ENCODE results near the gene CAMSAP1.

The CAMSAP1 gene

DNA sequence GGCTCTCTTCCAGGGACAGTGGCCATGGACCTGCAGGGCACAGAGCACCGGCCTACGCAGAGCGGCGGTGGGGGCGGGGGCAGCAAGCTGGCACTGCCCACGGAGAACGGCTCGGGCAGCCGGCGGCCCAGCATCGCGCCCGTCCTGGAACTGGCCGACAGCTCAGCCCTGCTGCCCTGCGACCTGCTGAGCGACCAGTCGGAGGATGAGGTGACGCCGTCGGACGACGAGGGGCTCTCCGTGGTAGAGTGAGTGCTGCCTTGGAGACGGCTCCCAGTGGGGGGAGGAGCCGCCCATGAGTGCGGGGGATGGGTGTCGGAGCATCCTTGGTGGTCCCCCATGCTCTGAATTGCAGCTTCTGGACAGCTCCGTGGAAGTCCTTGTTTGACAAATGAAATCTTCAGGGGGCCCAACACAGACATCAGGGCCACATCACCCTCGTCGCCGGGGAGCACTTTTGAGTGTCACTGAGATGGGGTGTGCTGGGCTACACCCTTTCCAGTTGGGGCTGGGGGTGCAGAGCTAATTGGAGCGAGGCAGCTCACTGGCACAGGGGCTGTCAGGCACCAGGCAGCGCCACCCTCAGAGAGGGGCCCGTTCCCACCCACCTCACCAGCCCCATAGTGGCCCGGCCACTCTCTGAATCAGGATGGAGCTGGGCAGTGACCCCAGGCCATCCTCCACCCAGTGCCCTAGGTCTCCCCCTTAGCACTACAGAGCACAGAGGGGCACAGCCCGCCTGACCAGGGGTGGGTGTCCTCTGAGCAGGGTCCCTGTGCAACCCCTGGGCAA, 134.4 kb downstream of the CAMSAP1 start:
- DNase-seq (ENCODE audit: insufficient read length, low spot score) (no peak), FAIRE-seq (no peak)
- no peak for TF ChIP-seq POLR2A (IDR thresholded peaks at IDR 0.05; ENCODE audit: low read depth, low read length)
- no peak for TF ChIP-seq POLR2AphosphoS5 (IDR thresholded peaks at IDR 0.05; ENCODE audit: low read depth, low read length)
- no peak for TF ChIP-seq POU2F2 (IDR thresholded peaks at IDR 0.05; ENCODE audit: low read depth, low read length)
- TF ChIP-seq PAX5 (IDR thresholded peaks at IDR 0.05; ENCODE audit: insufficient read depth, low read length, severe bottlenecking), result no peak
- no peak for TF ChIP-seq SPI1 (IDR thresholded peaks at IDR 0.05; ENCODE audit: low read depth, low read length)
- no peak for TF ChIP-seq TAF1 (IDR thresholded peaks at IDR 0.05; ENCODE audit: low read depth, low read length)

GRCh38 chr9:135772056-135772646, 135.2 kb downstream of the CAMSAP1 start:
- FAIRE-seq (no peak), DNase-seq (ENCODE audit: insufficient read length, low spot score) (no peak)
- TF ChIP-seq POLR2AphosphoS5 (IDR thresholded peaks at IDR 0.05; ENCODE audit: low read depth, low read length) (no peak), POU2F2 (IDR thresholded peaks at IDR 0.05; ENCODE audit: low read depth, low read length) (no peak), TAF1 (IDR thresholded peaks at IDR 0.05; ENCODE audit: low read depth, low read length) (no peak), POLR2A (IDR thresholded peaks at IDR 0.05; ENCODE audit: low read depth, low read length) (no peak), PAX5 (IDR thresholded peaks at IDR 0.05; ENCODE audit: insufficient read depth, low read length, severe bottlenecking) (no peak)

DNA sequence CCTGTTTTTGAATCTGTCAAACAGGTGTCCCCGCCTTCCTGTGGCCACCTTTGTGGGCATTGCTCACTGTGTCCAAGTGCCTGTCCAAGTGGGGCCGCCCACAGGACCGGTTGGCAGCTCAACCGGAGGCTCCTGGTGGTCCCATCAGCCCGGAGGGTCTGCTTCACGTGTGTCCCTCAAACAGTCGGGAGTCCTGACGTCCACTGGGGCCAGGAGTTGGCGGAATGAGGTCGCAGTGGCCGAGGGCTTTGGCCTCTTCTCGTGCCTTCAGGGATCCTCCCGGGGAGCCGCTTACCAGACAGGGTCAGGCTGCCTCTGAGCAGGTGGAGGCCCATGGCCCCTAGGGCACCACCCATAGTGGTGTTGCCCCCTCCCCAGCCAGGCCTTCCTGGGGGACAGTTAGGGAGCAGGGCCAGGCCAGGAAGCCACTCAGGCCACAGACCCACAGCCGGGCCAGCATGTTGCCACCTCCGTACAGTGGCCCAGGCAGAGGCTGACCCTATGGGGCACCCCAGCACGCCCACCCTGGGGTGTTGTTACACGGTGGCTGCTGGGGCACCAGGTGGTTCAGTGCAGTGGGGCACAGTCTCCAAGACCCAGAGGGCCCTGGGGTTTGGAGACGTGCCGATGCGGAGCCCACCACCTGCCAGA, 135.8 kb downstream of the CAMSAP1 start:
- no peak for TF ChIP-seq POU2F2 (IDR thresholded peaks at IDR 0.05; ENCODE audit: low read depth, low read length)
- no peak for TF ChIP-seq TAF1 (IDR thresholded peaks at IDR 0.05; ENCODE audit: low read depth, low read length)
- TF ChIP-seq POLR2AphosphoS5 (IDR thresholded peaks at IDR 0.05; ENCODE audit: low read depth, low read length), result no peak
- no peak for TF ChIP-seq PAX5 (IDR thresholded peaks at IDR 0.05; ENCODE audit: insufficient read depth, low read length, severe bottlenecking)
- no peak for TF ChIP-seq POLR2A (IDR thresholded peaks at IDR 0.05; ENCODE audit: low read depth, low read length)
- no peak for TF ChIP-seq SPI1 (IDR thresholded peaks at IDR 0.05; ENCODE audit: low read depth, low read length)
- no peak for FAIRE-seq
- DNase-seq (ENCODE audit: insufficient read length, low spot score), result no peak

DNA sequence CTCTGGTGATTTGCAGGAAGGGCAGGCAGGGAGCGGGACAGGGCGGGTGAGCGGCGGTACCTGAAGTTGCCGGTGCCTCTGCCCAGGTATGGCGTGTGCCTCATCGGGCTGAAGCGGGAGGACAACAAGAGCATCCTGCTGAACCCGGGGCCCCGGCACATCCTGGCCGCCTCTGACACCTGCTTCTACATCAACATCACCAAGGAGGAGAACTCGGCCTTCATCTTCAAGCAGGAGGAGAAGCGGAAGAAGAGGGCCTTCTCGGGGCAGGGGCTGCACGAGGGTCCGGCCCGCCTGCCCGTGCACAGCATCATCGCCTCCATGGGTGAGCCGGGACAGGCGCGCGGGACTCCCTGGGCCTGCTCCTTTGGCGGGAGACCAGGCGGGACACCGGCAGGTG, 136.6 kb downstream of the CAMSAP1 start:
- FAIRE-seq (no peak), DNase-seq (ENCODE audit: insufficient read length, low spot score) (no peak)
- no peak for TF ChIP-seq POLR2AphosphoS5 (IDR thresholded peaks at IDR 0.05; ENCODE audit: low read depth, low read length)
- TF ChIP-seq POLR2A (IDR thresholded peaks at IDR 0.05; ENCODE audit: low read depth, low read length), result no peak
- no peak for TF ChIP-seq POU2F2 (IDR thresholded peaks at IDR 0.05; ENCODE audit: low read depth, low read length)
- TF ChIP-seq TAF1 (IDR thresholded peaks at IDR 0.05; ENCODE audit: low read depth, low read length), result no peak
- TF ChIP-seq PAX5 (IDR thresholded peaks at IDR 0.05; ENCODE audit: insufficient read depth, low read length, severe bottlenecking), result no peak
- TF ChIP-seq SPI1 (IDR thresholded peaks at IDR 0.05; ENCODE audit: low read depth, low read length), result no peak

DNA sequence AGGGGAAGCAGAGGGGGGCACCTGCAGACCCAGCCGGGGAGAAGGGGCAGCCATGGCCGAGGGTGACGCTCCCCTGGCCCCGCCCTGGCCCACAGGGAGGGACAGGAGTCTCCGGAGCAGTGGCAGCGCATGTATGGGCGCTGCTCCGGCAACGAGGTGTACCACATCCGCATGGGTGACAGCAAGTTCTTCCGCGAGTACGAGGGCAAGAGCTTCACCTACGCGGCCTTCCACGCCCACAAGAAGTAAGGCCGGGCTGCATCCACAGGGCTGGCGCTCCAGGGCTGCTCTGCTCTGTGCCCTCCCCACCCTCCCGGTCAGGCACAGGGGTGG, 137.2 kb downstream of the CAMSAP1 start:
- TF ChIP-seq TAF1 (IDR thresholded peaks at IDR 0.05; ENCODE audit: low read depth, low read length) (no peak), PAX5 (IDR thresholded peaks at IDR 0.05; ENCODE audit: insufficient read depth, low read length, severe bottlenecking) (no peak), POLR2A (IDR thresholded peaks at IDR 0.05; ENCODE audit: low read depth, low read length) (no peak), POU2F2 (IDR thresholded peaks at IDR 0.05; ENCODE audit: low read depth, low read length) (no peak), SPI1 (IDR thresholded peaks at IDR 0.05; ENCODE audit: low read depth, low read length) (no peak), POLR2AphosphoS5 (IDR thresholded peaks at IDR 0.05; ENCODE audit: low read depth, low read length) (no peak)
- FAIRE-seq (no peak), DNase-seq (ENCODE audit: insufficient read length, low spot score) (no peak)

- TF ChIP-seq POLR2AphosphoS5 (IDR thresholded peaks at IDR 0.05; ENCODE audit: low read depth, low read length) (no peak), POLR2A (IDR thresholded peaks at IDR 0.05; ENCODE audit: low read depth, low read length) (no peak), PAX5 (IDR thresholded peaks at IDR 0.05; ENCODE audit: insufficient read depth, low read length, severe bottlenecking) (no peak), SPI1 (IDR thresholded peaks at IDR 0.05; ENCODE audit: low read depth, low read length) (no peak), TAF1 (IDR thresholded peaks at IDR 0.05; ENCODE audit: low read depth, low read length) (no peak), POU2F2 (IDR thresholded peaks at IDR 0.05; ENCODE audit: low read depth, low read length) (no peak)
- DNase-seq (ENCODE audit: insufficient read length, low spot score), result no peak
- no peak for FAIRE-seq
Observed at GRCh38 chr9:135769489-135770202, 137.7 kb downstream of the CAMSAP1 start.

DNA sequence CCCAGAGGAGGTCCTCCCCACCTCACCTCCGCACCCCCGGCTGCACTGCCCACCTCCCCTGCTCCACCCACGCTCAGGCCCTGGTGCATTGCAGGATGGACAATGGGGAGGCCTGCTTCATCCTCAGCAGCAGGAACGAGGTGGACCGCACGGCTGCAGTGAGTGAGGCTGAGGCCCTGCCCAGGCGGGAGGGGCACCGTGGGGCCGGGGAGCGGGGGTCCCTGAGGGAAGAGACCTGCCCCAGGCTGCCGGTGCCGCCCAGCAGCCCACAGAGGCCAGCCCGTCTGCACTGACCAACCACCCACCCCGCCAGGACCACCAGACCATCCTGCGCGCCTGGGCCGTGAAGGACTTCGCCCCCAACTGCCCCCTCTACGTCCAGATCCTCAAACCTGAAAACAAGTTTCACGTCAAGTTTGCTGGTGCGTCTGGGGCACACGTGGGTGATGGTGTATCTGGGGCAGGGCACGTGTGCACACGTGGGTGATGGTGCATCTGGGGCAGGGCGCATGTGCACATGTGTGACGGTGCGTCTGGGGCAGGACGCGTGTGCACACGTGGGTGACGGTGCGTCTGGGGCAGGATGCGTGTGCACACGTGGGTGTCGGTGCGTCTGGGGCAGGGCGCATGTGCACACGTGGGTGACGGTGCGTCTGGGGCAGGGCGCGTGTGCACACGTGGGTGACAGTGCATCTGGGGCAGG, 138.7 kb downstream of the CAMSAP1 start:
- TF ChIP-seq POLR2AphosphoS5 (IDR thresholded peaks at IDR 0.05; ENCODE audit: low read depth, low read length) (no peak), POU2F2 (IDR thresholded peaks at IDR 0.05; ENCODE audit: low read depth, low read length) (no peak), SPI1 (IDR thresholded peaks at IDR 0.05; ENCODE audit: low read depth, low read length) (no peak), PAX5 (IDR thresholded peaks at IDR 0.05; ENCODE audit: insufficient read depth, low read length, severe bottlenecking) (no peak), TAF1 (IDR thresholded peaks at IDR 0.05; ENCODE audit: low read depth, low read length) (no peak), POLR2A (IDR thresholded peaks at IDR 0.05; ENCODE audit: low read depth, low read length) (no peak)
- no peak for FAIRE-seq
- DNase-seq (ENCODE audit: insufficient read length, low spot score), result no peak

- no peak for TF ChIP-seq TAF1 (IDR thresholded peaks at IDR 0.05; ENCODE audit: low read depth, low read length)
- TF ChIP-seq POU2F2 (IDR thresholded peaks at IDR 0.05; ENCODE audit: low read depth, low read length), result no peak
- no peak for TF ChIP-seq SPI1 (IDR thresholded peaks at IDR 0.05; ENCODE audit: low read depth, low read length)
- no peak for TF ChIP-seq PAX5 (IDR thresholded peaks at IDR 0.05; ENCODE audit: insufficient read depth, low read length, severe bottlenecking)
- no peak for TF ChIP-seq POLR2AphosphoS5 (IDR thresholded peaks at IDR 0.05; ENCODE audit: low read depth, low read length)
- no peak for TF ChIP-seq POLR2A (IDR thresholded peaks at IDR 0.05; ENCODE audit: low read depth, low read length)
- no peak for FAIRE-seq
- DNase-seq (ENCODE audit: insufficient read length, low spot score), result no peak
Observed at GRCh38 chr9:135766707-135767106, 140.6 kb downstream of the CAMSAP1 start.

Measured in GM12891 (cell line).